CD4-positive, alpha-beta T cell treated with Interferon gamma for 1 hour (primary cell): ENCODE data around the gene IRF2.

Experiments
- DNase-seq: peaks from one replicate; pipeline ENCODE4 v3.0.0-alpha.2; 2020

IRF2 gene

GRCh38 chr4:184406958-184407391, 67.4 kb downstream of the IRF2 start:
- DNase-seq = no peak

GRCh38 chr4:184404047-184404446, 70.3 kb downstream of the IRF2 start:
- no peak for DNase-seq

- DNase-seq = no peak
Measured at GRCh38 chr4:184403384-184403781, 71.0 kb downstream of the IRF2 start.

- DNase-seq = no peak
Measured at GRCh38 chr4:184402740-184403383, 71.5 kb downstream of the IRF2 start.

GRCh38 chr4:184402239-184402638, 72.1 kb downstream of the IRF2 start:
- DNase-seq = no peak

GRCh38 chr4:184401397-184402171, 72.8 kb downstream of the IRF2 start:
- no peak for DNase-seq

- DNase-seq = no peak
Measured at GRCh38 chr4:184400891-184401290, 73.5 kb downstream of the IRF2 start.

GRCh38 chr4:184400375-184400870, 73.9 kb downstream of the IRF2 start:
- no peak for DNase-seq

- DNase-seq = no peak
Measured at GRCh38 chr4:184399512-184399908, 74.8 kb downstream of the IRF2 start.

GRCh38 chr4:184398741-184399511, 75.4 kb downstream of the IRF2 start:
- no peak for DNase-seq

- no peak for DNase-seq
Measured at GRCh38 chr4:184397516-184398163, 76.7 kb downstream of the IRF2 start.

GRCh38 chr4:184396570-184397515, 77.5 kb downstream of the IRF2 start:
- DNase-seq = no peak

- no peak for DNase-seq
Measured at GRCh38 chr4:184395971-184396391, 78.4 kb downstream of the IRF2 start.

GRCh38 chr4:184395451-184395917, 78.9 kb downstream of the IRF2 start:
- DNase-seq = no peak

GRCh38 chr4:184392748-184393559, 81.4 kb downstream of the IRF2 start:
- peak; percentile 26 for DNase-seq

- no peak for DNase-seq
Measured at GRCh38 chr4:184392316-184392715, 82.0 kb downstream of the IRF2 start.

- no peak for DNase-seq
Measured at GRCh38 chr4:184389978-184390900, 84.1 kb downstream of the IRF2 start.

GRCh38 chr4:184388106-184388505, 86.2 kb downstream of the IRF2 start:
- no peak for DNase-seq

- peak; percentile 12 for DNase-seq
Measured at GRCh38 chr4:184387351-184387750, 87.0 kb downstream of the IRF2 start.
